ENCODE measurements around the gene TTLL13. TPM values are rescaled to one million over a fixed set of nuclear protein-coding genes. Genes with fewer than 3 reads are reported as not detected.

The TTLL13 gene, protein sequence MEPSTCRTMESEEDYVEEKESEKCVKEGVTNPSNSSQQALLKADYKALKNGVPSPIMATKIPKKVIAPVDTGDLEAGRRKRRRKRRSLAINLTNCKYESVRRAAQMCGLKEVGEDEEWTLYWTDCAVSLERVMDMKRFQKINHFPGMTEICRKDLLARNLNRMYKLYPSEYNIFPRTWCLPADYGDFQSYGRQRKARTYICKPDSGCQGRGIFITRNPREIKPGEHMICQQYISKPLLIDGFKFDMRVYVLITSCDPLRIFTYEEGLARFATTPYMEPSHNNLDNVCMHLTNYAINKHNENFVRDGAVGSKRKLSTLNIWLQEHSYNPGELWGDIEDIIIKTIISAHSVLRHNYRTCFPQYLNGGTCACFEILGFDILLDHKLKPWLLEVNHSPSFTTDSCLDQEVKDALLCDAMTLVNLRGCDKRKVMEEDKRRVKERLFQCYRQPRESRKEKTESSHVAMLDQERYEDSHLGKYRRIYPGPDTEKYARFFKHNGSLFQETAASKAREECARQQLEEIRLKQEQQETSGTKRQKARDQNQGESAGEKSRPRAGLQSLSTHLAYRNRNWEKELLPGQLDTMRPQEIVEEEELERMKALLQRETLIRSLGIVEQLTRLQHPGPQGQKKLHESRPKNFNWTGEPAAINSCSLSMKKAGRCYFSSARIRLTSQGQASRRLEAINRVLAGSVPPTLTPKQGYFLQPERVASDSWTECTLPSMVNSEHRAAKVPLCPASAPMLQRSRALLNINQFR
- total RNA-seq (under 1 TPM; 0.28 to 0.30 TPM), polyA plus RNA-seq (ENCODE audit: insufficient read length in 2 of 2) (under 1 TPM; 0.30 to 0.51 TPM)
- long read RNA-seq, donor 1 = 0 reads
- long read RNA-seq, donor 2 = 0 reads
- long read RNA-seq, donor 3 = 0 reads
- long read RNA-seq, donor 4 = 0 reads

DNA sequence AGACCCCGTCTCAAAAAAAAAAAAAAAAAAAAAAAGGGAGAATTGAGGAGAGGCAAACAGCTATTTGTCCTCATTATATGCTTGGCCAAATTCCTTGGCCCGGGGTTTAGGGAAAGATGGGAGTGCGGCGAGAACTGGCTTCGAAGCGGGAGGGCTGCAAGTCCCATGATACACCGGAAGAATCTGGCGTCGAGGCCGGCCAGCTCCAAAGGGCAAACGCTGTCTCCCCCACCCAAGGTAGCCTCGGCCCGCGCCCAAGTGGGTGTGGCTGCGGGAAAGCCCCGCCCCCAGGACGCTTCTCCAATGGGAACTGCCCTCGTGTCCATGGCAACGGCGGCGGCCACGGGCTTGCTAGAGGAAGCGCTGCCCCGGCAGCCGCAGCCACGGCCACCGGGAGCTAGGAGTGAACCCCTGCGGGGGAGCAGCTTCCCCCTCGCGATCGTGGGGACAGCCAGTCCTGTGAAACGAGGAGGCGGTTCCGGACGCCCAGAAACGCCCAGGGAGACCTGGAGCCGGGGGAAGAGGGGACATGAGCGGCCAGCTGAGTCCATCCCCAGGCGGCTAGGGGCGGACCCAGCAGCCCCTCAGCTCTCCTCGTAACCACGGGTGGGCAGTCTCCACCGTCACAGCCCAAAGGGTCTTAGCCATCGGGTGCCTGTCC is at the start of gene TTLL13:
Gene TTLL13 (plus strand): TSS at position 354 of the 661 bp plus-strand sequence. CDS start 1,075 bp downstream, outside the sequence.
- H3K27ac ChIP-seq (ENCODE audit: low read depth, low read length) = peak within 1 kb of the TSS; percentile 69
- H3K9me3 ChIP-seq (ENCODE audit: control insufficient read depth, insufficient read depth, low read length) = no peaks in the 10 kb centered on the region
- 0% methylated on average over 44 of the region's 44 CpGs for WGBS (ENCODE audit: insufficient coverage)
- H3K36me3 ChIP-seq (ENCODE audit: control insufficient read depth, insufficient read depth, low read length) = no peaks in the 10 kb centered on the region
- peaks cover 17% of the 10 kb centered on the region for H3K4me1 ChIP-seq (ENCODE audit: control insufficient read depth, insufficient read depth, low read length)
- peak within 1 kb of the TSS; percentile 68 for H3K4me3 ChIP-seq (ENCODE audit: low read depth, low read length)
- H3K27me3 ChIP-seq (ENCODE audit: control insufficient read depth, insufficient read depth, low read length) = no peaks in the 10 kb centered on the region
- peak; percentile 72 to 95 (median 87) for DNase-seq (ENCODE audit: low read depth in 4 of 6, low spot score in 6 of 6)

DNA sequence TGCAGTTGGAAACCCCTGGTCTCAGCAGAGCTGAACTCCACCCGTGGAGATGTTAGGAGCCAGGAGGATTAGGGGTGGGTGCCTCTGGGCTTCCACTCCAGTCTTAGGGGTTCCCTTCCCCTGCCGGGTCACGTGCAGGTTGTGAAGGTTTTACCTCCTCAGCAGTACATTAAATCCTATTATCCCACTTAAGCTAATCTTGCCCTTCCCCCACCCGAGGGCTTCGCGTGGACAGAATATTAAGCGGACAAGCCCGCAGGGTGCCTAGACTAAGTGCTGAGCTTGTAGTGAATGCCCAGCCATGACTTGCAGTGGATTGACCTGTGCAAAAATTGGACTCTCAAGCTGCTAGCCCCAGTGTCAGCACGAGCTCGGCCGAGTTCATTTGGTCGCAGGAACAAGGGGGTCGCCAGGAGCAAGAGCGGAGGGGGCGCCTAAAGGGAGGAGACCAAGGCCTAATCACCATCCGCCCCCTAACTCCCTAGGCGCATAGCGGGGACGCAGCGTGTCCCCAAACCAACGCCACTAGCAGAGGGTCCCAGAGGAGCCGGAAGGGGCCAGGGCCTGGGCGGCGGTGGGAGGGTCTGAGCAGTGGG is 48.7 kb upstream of the TTLL13 start:
- Histone ChIP-seq H3K4me3 (ENCODE audit: low read depth, low read length) (peak overlapping the region; percentile 69), H3K9me3 (ENCODE audit: control insufficient read depth, insufficient read depth, low read length) (no peaks in the 10 kb centered on the region), H3K27ac (ENCODE audit: low read depth, low read length) (peak overlapping the region; percentile 76), H3K4me1 (ENCODE audit: control insufficient read depth, insufficient read depth, low read length) (peaks cover 49% of the 10 kb centered on the region), H3K27me3 (ENCODE audit: control insufficient read depth, insufficient read depth, low read length) (no peaks in the 10 kb centered on the region), H3K36me3 (ENCODE audit: control insufficient read depth, insufficient read depth, low read length) (peaks cover 3% of the 10 kb centered on the region)
- DNase-seq (ENCODE audit: low read depth in 4 of 6, low spot score in 6 of 6) = peak in 1 of 6 donors; percentile 71
- 1% methylated on average over 21 of the region's 24 CpGs for WGBS (ENCODE audit: insufficient coverage)

DNA sequence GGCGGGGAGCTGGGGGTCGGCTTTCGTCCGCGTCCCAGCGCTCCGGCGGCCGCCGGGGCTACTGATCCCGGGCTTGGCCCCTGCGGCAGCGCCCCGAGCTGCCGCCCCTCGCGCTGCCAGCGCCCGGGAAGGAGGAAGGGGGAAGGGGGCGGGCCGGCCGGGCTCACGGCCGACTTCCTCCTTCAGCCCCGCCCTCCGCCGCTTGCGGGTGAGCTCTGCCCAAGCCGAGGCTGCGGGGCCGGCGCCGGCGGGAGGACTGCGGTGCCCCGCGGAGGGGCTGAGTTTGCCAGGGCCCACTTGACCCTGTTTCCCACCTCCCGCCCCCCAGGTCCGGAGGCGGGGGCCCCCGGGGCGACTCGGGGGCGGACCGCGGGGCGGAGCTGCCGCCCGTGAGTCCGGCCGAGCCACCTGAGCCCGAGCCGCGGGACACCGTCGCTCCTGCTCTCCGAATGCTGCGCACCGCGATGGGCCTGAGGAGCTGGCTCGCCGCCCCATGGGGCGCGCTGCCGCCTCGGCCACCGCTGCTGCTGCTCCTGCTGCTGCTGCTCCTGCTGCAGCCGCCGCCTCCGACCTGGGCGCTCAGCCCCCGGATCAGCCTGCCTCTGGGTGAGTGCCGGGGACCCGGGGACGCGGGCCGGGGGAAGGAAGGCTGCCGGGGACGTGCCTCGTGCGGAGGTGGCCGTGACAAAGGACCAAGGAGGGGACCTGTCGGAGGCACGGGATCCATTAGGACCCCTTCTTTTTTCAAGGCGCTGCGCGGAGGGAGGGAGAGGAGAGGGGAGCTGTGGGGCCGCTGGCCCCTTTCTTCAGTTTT is 48.0 kb upstream of the TTLL13 start, which contains the start of gene SEMA4B:
Gene SEMA4B (plus strand): TSS at position 201 of the 814 bp plus-strand sequence. CDS start 249 bp downstream, at position 450.
- Histone ChIP-seq H3K36me3 (ENCODE audit: control insufficient read depth, insufficient read depth, low read length) (peaks cover 7% of the 10 kb centered on the region), H3K27ac (ENCODE audit: low read depth, low read length) (peak within 1 kb of the TSS; percentile 76), H3K4me3 (ENCODE audit: low read depth, low read length) (peak within 1 kb of the TSS; percentile 69), H3K27me3 (ENCODE audit: control insufficient read depth, insufficient read depth, low read length) (no peaks in the 10 kb centered on the region), H3K4me1 (ENCODE audit: control insufficient read depth, insufficient read depth, low read length) (peaks cover 56% of the 10 kb centered on the region), H3K9me3 (ENCODE audit: control insufficient read depth, insufficient read depth, low read length) (no peaks in the 10 kb centered on the region)
- WGBS (ENCODE audit: insufficient coverage) = 0% methylated on average over 88 of the region's 88 CpGs
- DNase-seq (ENCODE audit: low read depth in 4 of 6, low spot score in 6 of 6) = peak in 3 of 6 donors; percentile 71 to 93 (median 93)

DNA sequence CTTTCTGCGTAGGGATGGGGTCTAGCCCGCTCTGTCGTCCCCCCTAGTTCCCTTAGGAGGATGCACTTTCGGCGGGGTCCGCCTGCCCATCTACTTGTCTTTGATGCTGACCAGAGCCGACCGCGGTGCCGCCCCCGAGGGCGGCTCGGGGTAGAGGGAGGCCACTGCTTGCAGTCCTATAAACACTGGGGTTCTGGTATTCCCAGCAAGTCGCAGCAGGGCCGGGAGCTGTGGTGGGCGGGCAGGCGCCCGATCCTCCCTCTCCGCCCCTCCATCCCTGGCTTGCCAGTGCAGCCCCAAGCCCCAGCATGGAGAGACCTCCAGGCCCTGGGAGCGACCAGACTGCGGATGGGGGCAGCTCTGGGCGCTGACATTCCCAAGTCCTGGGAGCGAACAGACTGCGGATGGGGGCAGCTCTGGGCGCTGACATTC is 47.4 kb upstream of the TTLL13 start:
- peak in 1 of 6 donors; percentile 41 for DNase-seq (ENCODE audit: low read depth in 4 of 6, low spot score in 6 of 6)
- WGBS (ENCODE audit: insufficient coverage) = under 1% methylated on average over 25 of the region's 25 CpGs
- H3K4me1 ChIP-seq (ENCODE audit: control insufficient read depth, insufficient read depth, low read length) = peaks cover 59% of the 10 kb centered on the region
- peak overlapping the region; percentile 69 for H3K4me3 ChIP-seq (ENCODE audit: low read depth, low read length)
- H3K9me3 ChIP-seq (ENCODE audit: control insufficient read depth, insufficient read depth, low read length) = no peaks in the 10 kb centered on the region
- peak overlapping the region; percentile 67 for H3K27ac ChIP-seq (ENCODE audit: low read depth, low read length)
- H3K27me3 ChIP-seq (ENCODE audit: control insufficient read depth, insufficient read depth, low read length) = no peaks in the 10 kb centered on the region
- H3K36me3 ChIP-seq (ENCODE audit: control insufficient read depth, insufficient read depth, low read length) = peaks cover 7% of the 10 kb centered on the region

DNA sequence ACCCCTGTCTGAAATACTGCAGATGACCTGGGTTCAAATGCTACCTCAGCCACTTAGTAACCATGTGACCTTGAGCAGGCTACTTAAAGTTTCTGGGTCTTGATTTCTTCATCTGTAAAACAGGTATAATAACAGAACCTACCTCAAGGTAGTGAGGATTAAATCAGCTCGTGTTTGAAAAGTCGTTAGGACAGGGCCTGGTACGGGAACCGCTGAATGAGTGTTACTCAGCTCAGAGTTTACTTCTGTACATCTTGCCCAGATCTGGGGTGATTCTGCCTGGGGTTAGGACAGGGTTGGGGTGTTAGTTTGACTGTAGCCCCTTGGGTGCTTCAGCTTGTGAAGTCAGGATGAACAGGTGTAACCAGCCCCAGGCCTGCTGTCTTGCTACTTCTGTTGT is 46.4 kb upstream of the TTLL13 start:
- WGBS (ENCODE audit: insufficient coverage) = 92% methylated on average over 4 of the region's 4 CpGs
- Histone ChIP-seq H3K36me3 (ENCODE audit: control insufficient read depth, insufficient read depth, low read length) (peaks cover 7% of the 10 kb centered on the region), H3K4me3 (ENCODE audit: low read depth, low read length) (no peak overlapping the region), H3K4me1 (ENCODE audit: control insufficient read depth, insufficient read depth, low read length) (peaks cover 61% of the 10 kb centered on the region), H3K9me3 (ENCODE audit: control insufficient read depth, insufficient read depth, low read length) (no peaks in the 10 kb centered on the region), H3K27me3 (ENCODE audit: control insufficient read depth, insufficient read depth, low read length) (no peaks in the 10 kb centered on the region), H3K27ac (ENCODE audit: low read depth, low read length) (peak overlapping the region; percentile 45)
- no peak for DNase-seq (ENCODE audit: low read depth in 4 of 6, low spot score in 6 of 6)

DNA sequence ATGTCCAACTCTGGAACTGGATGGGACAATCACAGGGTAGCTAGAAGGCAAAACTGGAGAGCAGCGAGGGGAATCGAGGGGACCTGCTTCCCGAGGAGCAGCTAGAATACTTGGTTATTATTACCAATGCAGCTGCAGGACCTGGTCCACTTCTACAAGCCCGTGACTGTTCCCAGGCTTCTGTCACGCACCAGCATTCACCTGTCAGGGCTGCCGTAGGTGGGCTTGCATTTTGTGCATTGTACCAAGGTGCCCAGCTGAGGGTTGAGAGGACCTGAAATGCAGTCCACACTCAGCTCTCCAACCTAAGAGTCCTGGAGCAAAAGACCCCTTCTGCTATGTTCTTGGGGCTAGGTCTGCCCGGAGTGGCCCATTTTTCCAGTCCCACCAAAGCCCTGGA is 45.9 kb upstream of the TTLL13 start:
- no peak for DNase-seq (ENCODE audit: low read depth in 4 of 6, low spot score in 6 of 6)
- H3K36me3 ChIP-seq (ENCODE audit: control insufficient read depth, insufficient read depth, low read length) = peaks cover 7% of the 10 kb centered on the region
- H3K9me3 ChIP-seq (ENCODE audit: control insufficient read depth, insufficient read depth, low read length) = no peaks in the 10 kb centered on the region
- no peaks in the 10 kb centered on the region for H3K27me3 ChIP-seq (ENCODE audit: control insufficient read depth, insufficient read depth, low read length)
- WGBS (ENCODE audit: insufficient coverage) = 90% methylated on average over 5 of the region's 7 CpGs
- no peak overlapping the region for H3K4me3 ChIP-seq (ENCODE audit: low read depth, low read length)
- peak overlapping the region; percentile 45 for H3K27ac ChIP-seq (ENCODE audit: low read depth, low read length)
- H3K4me1 ChIP-seq (ENCODE audit: control insufficient read depth, insufficient read depth, low read length) = peaks cover 61% of the 10 kb centered on the region

DNA sequence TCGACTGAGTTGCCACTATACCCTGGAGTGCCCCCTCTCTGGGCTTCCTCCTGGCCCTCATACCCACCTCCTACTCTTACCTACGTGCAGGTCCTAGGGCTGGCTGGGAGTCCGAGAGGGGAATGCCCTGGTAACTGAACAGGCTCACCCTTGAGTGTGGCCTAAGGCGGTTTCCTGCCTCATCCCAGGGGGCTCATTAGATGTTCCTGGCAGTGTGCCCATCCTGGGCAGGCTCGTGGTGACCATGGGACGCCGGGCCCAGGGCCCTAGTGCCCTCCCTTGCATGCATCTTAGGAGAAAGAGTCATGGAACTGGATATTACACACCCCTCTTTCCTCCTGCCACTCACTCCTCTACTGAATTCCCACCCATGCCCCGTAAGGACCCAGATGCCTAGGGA is 45.4 kb upstream of the TTLL13 start:
- Histone ChIP-seq H3K27me3 (ENCODE audit: control insufficient read depth, insufficient read depth, low read length) (no peaks in the 10 kb centered on the region), H3K9me3 (ENCODE audit: control insufficient read depth, insufficient read depth, low read length) (no peaks in the 10 kb centered on the region), H3K27ac (ENCODE audit: low read depth, low read length) (peak overlapping the region; percentile 53), H3K4me1 (ENCODE audit: control insufficient read depth, insufficient read depth, low read length) (peaks cover 61% of the 10 kb centered on the region), H3K36me3 (ENCODE audit: control insufficient read depth, insufficient read depth, low read length) (peaks cover 7% of the 10 kb centered on the region), H3K4me3 (ENCODE audit: low read depth, low read length) (no peak overlapping the region)
- WGBS (ENCODE audit: insufficient coverage) = 36% methylated on average over 5 of the region's 8 CpGs
- DNase-seq (ENCODE audit: low read depth in 4 of 6, low spot score in 6 of 6) = peak in 2 of 6 donors; percentile 59 to 64

DNA sequence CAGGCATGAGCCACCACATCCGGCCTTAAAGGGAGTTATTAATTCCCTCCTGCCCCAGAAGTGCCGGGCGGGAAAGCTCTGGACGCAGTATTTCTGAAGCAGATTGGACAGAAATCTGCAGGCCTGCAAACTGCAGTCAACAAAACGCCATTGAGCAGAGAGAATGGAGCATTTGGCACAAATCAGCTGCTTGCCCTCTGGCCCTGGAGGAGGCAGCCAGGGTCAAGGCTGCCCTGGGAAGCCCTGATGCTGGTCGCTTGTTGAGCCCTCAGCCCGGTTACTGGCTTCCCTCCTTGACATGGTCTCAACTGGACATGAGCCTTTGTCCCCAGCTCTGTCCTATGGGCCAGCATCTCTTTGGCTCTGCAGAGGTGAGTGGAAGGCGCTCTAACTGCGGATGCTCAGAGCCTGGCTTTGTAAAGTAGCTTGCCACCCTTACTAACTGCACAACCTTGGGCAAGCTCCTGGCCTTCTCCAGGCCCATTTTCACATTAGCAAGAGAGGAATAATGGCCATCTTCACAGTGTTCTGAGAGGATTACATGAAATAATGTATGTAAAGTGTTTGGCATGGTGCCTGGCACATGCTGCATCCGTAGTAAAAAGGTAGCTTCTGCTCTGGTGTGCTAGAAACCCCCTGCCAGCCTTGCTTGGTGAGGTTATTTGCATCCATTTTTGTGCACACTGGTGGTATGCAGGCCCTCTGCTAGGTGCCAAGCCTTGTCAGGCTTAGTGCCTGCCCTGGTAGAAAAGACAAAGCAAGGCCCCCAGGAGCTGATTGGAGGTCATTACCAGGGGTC is 44.1 kb upstream of the TTLL13 start:
- Histone ChIP-seq H3K9me3 (ENCODE audit: control insufficient read depth, insufficient read depth, low read length) (no peaks in the 10 kb centered on the region), H3K27me3 (ENCODE audit: control insufficient read depth, insufficient read depth, low read length) (no peaks in the 10 kb centered on the region), H3K36me3 (ENCODE audit: control insufficient read depth, insufficient read depth, low read length) (peaks cover 16% of the 10 kb centered on the region), H3K4me1 (ENCODE audit: control insufficient read depth, insufficient read depth, low read length) (peaks cover 59% of the 10 kb centered on the region), H3K4me3 (ENCODE audit: low read depth, low read length) (no peak overlapping the region), H3K27ac (ENCODE audit: low read depth, low read length) (peak overlapping the region; percentile 73)
- peak in 1 of 6 donors; percentile 60 for DNase-seq (ENCODE audit: low read depth in 4 of 6, low spot score in 6 of 6)
- WGBS (ENCODE audit: insufficient coverage) = 46% methylated on average over 8 of the region's 10 CpGs

Measured in spinal cord (tissue), 10 donors.